Measurements from ENCODE around the gene SMARCAD1. TPM values are rescaled to one million over a fixed set of nuclear protein-coding genes. Genes with fewer than 3 reads are reported as not detected.

Gene SMARCAD1
- total RNA-seq, 2 experiments from 2014 or later, result 28.5 to 28.6 TPM

DNA sequence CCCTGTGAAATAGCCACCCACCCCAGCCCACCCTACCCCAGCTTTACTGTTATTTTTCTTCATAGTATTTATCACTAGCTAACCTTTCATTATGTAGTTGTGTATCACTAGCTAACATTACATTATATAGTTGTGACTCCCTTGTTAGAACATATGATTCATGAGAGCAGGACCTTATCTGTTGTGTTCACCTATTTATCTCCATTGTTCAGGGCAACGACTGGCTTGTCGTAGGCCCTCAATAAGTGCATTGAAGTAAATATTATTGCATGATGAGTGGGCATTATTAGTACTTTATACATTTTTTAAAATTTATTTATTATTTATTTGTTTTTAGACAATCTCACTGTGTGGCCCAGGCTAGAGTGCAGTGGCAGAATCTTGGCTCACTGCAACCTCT is 4.2 kb downstream of the SMARCAD1 start:
- POLR2A ChIA-PET, result no interaction called here
- intact Hi-C loops (cut with micrococcal nuclease), result no loop called here
- Mint-ChIP-seq H3K4me1 (ENCODE audit: low read depth) (peaks cover 59% of the 10 kb centered on the region), H3K9me3 (no peaks in the 10 kb centered on the region), H3K27ac (no peak overlapping the region), H3K4me3 (no peak overlapping the region), H3K36me3 (ENCODE audit: low read depth) (peaks cover 66% of the 10 kb centered on the region), H3K27me3 (no peaks in the 10 kb centered on the region)
- DNase-seq (no peak), ATAC-seq (no peak)
- TF ChIP-seq, protein P1, sequence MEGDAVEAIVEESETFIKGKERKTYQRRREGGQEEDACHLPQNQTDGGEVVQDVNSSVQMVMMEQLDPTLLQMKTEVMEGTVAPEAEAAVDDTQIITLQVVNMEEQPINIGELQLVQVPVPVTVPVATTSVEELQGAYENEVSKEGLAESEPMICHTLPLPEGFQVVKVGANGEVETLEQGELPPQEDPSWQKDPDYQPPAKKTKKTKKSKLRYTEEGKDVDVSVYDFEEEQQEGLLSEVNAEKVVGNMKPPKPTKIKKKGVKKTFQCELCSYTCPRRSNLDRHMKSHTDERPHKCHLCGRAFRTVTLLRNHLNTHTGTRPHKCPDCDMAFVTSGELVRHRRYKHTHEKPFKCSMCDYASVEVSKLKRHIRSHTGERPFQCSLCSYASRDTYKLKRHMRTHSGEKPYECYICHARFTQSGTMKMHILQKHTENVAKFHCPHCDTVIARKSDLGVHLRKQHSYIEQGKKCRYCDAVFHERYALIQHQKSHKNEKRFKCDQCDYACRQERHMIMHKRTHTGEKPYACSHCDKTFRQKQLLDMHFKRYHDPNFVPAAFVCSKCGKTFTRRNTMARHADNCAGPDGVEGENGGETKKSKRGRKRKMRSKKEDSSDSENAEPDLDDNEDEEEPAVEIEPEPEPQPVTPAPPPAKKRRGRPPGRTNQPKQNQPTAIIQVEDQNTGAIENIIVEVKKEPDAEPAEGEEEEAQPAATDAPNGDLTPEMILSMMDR (IDR thresholded peaks at IDR 0.05), result no peak
- CTCF ChIA-PET, result no interaction called here

DNA sequence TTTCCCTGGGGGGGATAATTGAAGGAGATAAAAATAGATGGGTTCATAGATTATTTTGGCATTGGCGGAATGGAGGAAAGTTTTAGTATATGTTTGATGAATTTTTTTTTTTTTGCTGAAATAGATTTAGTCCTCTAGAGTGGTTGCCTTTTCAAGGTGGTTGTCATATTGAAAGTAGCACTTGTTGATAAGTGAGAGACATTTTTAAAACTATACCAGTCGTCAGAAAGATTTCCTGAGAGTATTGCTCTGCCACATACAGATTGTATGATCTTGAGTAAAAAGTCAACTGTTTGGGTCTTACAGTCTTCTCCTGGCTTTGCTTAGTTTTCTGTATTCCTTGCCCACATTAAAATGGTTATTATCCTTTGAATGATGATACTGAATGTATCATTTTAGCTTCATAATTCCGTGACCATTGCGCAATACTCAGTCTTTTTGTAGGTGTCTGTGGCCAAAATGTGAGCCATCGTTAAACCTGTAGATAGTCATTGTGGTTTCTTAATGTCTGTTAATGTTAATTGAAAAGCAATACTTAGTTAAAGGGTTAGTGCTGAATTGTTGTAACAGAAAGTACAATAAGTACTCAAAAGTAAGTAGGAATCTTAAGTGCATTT is 7.1 kb downstream of the SMARCAD1 start:
- CTCF ChIA-PET, result no interaction called here
- peak overlapping the region; percentile 32 for H3K27ac Mint-ChIP-seq

DNA sequence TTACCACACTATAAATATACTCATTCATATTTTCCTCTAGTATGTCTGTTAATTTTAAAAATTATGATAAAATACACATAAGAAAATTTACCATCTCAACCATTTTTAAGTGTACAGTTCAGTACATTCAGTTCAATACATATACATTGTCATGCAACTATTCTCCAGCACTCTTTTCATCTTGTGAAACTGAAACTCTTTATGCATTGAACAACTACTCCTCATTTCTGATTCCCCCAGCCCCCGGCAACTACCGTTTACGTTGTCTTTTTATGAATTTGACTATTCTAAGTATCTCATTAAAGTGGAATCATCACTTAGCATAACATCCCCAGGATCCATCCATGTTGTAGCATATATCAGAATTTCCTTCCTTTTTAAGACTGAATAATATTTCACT is 8.7 kb downstream of the SMARCAD1 start:
- H3K36me3 Mint-ChIP-seq (ENCODE audit: low read depth), result peaks cover 56% of the 10 kb centered on the region
- intact Hi-C loops (cut with micrococcal nuclease), result no loop called here
- H3K27ac Mint-ChIP-seq, result no peak overlapping the region
- POLR2A ChIA-PET, result no interaction called here
- H3K9me3 Mint-ChIP-seq, result no peaks in the 10 kb centered on the region
- ATAC-seq (peak; percentile 42), DNase-seq (peak; percentile 14)
- H3K27me3 Mint-ChIP-seq, result no peaks in the 10 kb centered on the region
- no peak overlapping the region for H3K4me3 Mint-ChIP-seq
- H3K4me1 Mint-ChIP-seq (ENCODE audit: low read depth), result peaks cover 44% of the 10 kb centered on the region
- TF ChIP-seq, protein P1 (IDR thresholded peaks at IDR 0.05), result no peak
- CTCF ChIA-PET, result no interaction called here

More for the DNA sequence above, 7.1 kb downstream of the SMARCAD1 start:
- no peak overlapping the region for H3K4me3 Mint-ChIP-seq
- peaks cover 51% of the 10 kb centered on the region for H3K4me1 Mint-ChIP-seq (ENCODE audit: low read depth)
- ATAC-seq, result peak; percentile 83
- intact Hi-C loops (cut with micrococcal nuclease), result no loop called here
- TF ChIP-seq, protein P1 (IDR thresholded peaks at IDR 0.05), result no peak
- POLR2A ChIA-PET, result interaction anchor here (0.8 kb wide), 1 partner anchor 62 kb away, joined by 3 read pairs; no protein-coding TSS in a partner anchor
- no peaks in the 10 kb centered on the region for H3K9me3 Mint-ChIP-seq
- no peaks in the 10 kb centered on the region for H3K27me3 Mint-ChIP-seq
- peaks cover 64% of the 10 kb centered on the region for H3K36me3 Mint-ChIP-seq (ENCODE audit: low read depth)
- DNase-seq, result no peak

DNA sequence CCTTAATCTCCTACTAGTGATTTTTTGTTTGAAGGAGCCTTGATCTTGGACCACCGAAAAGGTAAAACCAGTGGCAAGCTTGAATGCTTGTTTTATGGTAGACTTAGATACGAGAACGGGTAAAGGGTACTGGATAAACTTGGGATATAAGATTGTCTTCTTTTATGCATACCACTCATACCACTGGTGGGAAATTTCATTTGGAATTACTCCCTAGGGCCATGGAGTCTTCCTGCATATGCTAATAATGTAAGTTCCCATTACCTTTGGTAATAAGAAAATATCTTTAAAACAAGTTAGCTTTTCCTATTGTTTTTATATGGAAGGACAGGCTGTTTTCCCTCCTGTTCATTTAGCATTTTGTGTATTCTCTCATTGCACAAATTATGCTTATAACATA is 11.7 kb downstream of the SMARCAD1 start:
- Mint-ChIP-seq H3K4me3 (no peak overlapping the region), H3K27ac (no peak overlapping the region), H3K4me1 (ENCODE audit: low read depth) (peaks cover 31% of the 10 kb centered on the region), H3K27me3 (no peaks in the 10 kb centered on the region), H3K36me3 (ENCODE audit: low read depth) (peaks cover 43% of the 10 kb centered on the region), H3K9me3 (no peaks in the 10 kb centered on the region)
- intact Hi-C loops (cut with micrococcal nuclease), result no loop called here
- ChIA-PET POLR2A (no interaction called here), CTCF (no interaction called here)
- ATAC-seq, result no peak
- DNase-seq, result no peak
- TF ChIP-seq, protein P1 (IDR thresholded peaks at IDR 0.05), result no peak

GRCh38 chr4:94221916-94222315 is 14.3 kb downstream of the SMARCAD1 start:
- peaks cover 17% of the 10 kb centered on the region for H3K4me1 Mint-ChIP-seq (ENCODE audit: low read depth)
- peaks cover 44% of the 10 kb centered on the region for H3K36me3 Mint-ChIP-seq (ENCODE audit: low read depth)
- TF ChIP-seq, protein P1 (IDR thresholded peaks at IDR 0.05), result no peak
- ChIA-PET POLR2A (no interaction called here), CTCF (no interaction called here)
- intact Hi-C loops (cut with micrococcal nuclease), result no loop called here
- ATAC-seq (peak; percentile 27), DNase-seq (no peak)
- H3K9me3 Mint-ChIP-seq, result no peaks in the 10 kb centered on the region
- no peak overlapping the region for H3K27ac Mint-ChIP-seq
- no peaks in the 10 kb centered on the region for H3K27me3 Mint-ChIP-seq
- no peak overlapping the region for H3K4me3 Mint-ChIP-seq
